HL-60 (cell line): Measurements from ENCODE around the gene RAD18.

Experiments
- DNase-seq, 2 experiments: peaks; one replicate each; pipeline ENCODE4 v3.0.0-alpha.2; 2010 to 2020; ENCODE audit warnings: low read depth in 1 of 2, low spot score in 1 of 2
- H3K27ac ChIP-seq: fragments of 250-450 bp; sonication (Bioruptor Pico); replicated peaks from 2 replicates; pipeline ENCODE4 v1.5.1; 2020; ENCODE audit warnings: mild to moderate bottlenecking, moderate library complexity
- H3K27me3 ChIP-seq: fragments of 250-450 bp; sonication (Bioruptor Pico); 2 replicates; pipeline ENCODE4 v1.5.1; 2021; ENCODE audit warnings: mild to moderate bottlenecking, moderate library complexity; ENCODE audit not compliant: insufficient read depth, poor library complexity, severe bottlenecking
- H3K4me3 ChIP-seq: replicated peaks from 2 replicates; pipeline ENCODE4 v1.5.1; 2011; ENCODE audit warnings: mild to moderate bottlenecking, control low read depth, low read length; ENCODE audit not compliant: insufficient read depth
- GABPA ChIP-seq: IDR thresholded peaks from 2 replicates; pipeline ENCODE4 v1.6.1; 2012; ENCODE audit warnings: low read depth
- POLR2AphosphoS5 ChIP-seq: IDR thresholded peaks from 2 replicates; pipeline ENCODE4 v1.6.1; 2012; ENCODE audit warnings: low read depth
- REST ChIP-seq: IDR thresholded peaks from 2 replicates; pipeline ENCODE4 v1.6.1; 2012; ENCODE audit warnings: low read depth; ENCODE audit not compliant: insufficient replicate concordance
- SPI1 ChIP-seq: IDR thresholded peaks from 2 replicates; pipeline ENCODE4 v1.6.1; 2012; ENCODE audit warnings: low read depth, mild to moderate bottlenecking, borderline replicate concordance
- TF ChIP-seq, protein P1 (sequence below): IDR thresholded peaks from one replicate; pipeline ENCODE4 v1.5.1; 2011; ENCODE audit warnings: low read length, control low read depth, inconsistent platforms; ENCODE audit not compliant: insufficient read depth

RAD18 gene

DNA sequence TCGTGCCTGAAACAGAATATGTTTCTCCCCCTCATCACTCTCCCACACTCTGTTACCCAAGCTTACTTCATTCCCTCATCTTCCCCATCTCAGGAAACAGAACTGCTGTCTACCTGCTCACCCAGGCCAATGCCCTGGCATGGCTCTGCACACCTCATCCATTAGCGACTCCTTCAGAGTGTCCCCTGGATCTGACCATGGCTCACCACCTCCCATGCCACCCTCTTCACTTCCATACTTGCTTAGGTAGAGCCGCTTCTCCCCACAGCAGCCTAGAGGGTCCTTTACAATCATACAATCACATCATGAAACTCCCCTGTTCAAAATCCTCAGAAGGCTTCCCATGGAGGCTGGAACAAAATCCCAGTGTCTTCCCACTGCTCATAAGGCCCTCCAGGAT, 33.9 kb upstream of the RAD18 start:
- Histone ChIP-seq H3K27me3 (no peaks in the 10 kb centered on the region), H3K27ac (no peak overlapping the region), H3K4me3 (no peak overlapping the region)
- no peak for DNase-seq
- no peak for TF ChIP-seq SPI1
- TF ChIP-seq POLR2AphosphoS5 = no peak
- TF ChIP-seq, protein P1, sequence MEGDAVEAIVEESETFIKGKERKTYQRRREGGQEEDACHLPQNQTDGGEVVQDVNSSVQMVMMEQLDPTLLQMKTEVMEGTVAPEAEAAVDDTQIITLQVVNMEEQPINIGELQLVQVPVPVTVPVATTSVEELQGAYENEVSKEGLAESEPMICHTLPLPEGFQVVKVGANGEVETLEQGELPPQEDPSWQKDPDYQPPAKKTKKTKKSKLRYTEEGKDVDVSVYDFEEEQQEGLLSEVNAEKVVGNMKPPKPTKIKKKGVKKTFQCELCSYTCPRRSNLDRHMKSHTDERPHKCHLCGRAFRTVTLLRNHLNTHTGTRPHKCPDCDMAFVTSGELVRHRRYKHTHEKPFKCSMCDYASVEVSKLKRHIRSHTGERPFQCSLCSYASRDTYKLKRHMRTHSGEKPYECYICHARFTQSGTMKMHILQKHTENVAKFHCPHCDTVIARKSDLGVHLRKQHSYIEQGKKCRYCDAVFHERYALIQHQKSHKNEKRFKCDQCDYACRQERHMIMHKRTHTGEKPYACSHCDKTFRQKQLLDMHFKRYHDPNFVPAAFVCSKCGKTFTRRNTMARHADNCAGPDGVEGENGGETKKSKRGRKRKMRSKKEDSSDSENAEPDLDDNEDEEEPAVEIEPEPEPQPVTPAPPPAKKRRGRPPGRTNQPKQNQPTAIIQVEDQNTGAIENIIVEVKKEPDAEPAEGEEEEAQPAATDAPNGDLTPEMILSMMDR = no peak
- no peak for TF ChIP-seq REST
- no peak for TF ChIP-seq GABPA

GRCh38 chr3:8996681-8997121, 33.4 kb upstream of the RAD18 start:
- Histone ChIP-seq H3K27ac (no peak overlapping the region), H3K4me3 (no peak overlapping the region), H3K27me3 (no peaks in the 10 kb centered on the region)
- no peak for DNase-seq
- TF ChIP-seq REST (no peak), POLR2AphosphoS5 (no peak), SPI1 (no peak), GABPA (no peak)
- TF ChIP-seq, protein P1 = no peak

GRCh38 chr3:8996216-8996615, 32.9 kb upstream of the RAD18 start:
- TF ChIP-seq GABPA (no peak), SPI1 (no peak), REST (no peak), POLR2AphosphoS5 (no peak)
- TF ChIP-seq, protein P1 = no peak
- no peak overlapping the region for H3K4me3 ChIP-seq
- no peak overlapping the region for H3K27ac ChIP-seq
- no peaks in the 10 kb centered on the region for H3K27me3 ChIP-seq
- no peak for DNase-seq
